HG03520 (cell line): ENCODE measurements around the gene FANCF.
A peak's percentile ranks its signal among the peaks of the same experiment; 100 is the strongest.
"Not testable (repeated sequence)": the region's sequence is repeated elsewhere in the genome, so short reads cannot be mapped to it uniquely, and the experiment has no call there.

ENCODE experiments used
- ATAC-seq: cut with Tn5 transposase; IDR thresholded peaks from one replicate; pipeline ENCODE4 v1.9.1; 2021; ENCODE audit warnings: mild to moderate bottlenecking, moderate library complexity; ENCODE audit not compliant: unreplicated experiment

Gene FANCF, protein sequence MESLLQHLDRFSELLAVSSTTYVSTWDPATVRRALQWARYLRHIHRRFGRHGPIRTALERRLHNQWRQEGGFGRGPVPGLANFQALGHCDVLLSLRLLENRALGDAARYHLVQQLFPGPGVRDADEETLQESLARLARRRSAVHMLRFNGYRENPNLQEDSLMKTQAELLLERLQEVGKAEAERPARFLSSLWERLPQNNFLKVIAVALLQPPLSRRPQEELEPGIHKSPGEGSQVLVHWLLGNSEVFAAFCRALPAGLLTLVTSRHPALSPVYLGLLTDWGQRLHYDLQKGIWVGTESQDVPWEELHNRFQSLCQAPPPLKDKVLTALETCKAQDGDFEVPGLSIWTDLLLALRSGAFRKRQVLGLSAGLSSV

GRCh38 chr11:22625448-22626287, at the start of gene FANCF:
FANCF (minus strand) TSS chr11:22625823; CDS start chr11:22625810, 13 bp downstream.
- peak; percentile 97 for ATAC-seq

- ATAC-seq = no peak
Observed at GRCh38 chr11:22674470-22675439, 49.1 kb upstream of the FANCF start.

DNA sequence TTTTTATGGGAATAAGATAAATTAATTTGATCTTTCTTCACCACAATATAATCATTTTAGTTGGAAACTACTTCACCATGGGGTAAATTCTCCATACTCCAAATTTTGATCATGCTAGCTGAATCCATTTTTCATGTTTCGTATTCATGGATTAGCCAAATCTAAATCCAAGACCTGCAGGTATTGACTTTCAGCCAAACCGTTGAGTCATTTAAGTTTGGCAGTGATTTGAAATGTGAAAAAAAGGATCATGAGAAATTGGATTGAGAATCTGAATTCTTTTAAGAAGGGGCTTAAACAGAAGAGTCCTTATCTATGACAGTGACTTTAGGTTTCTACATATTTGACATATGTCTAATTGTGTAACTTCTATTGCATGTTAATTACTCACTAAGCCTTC, 46.1 kb upstream of the FANCF start:
- no peak for ATAC-seq

GRCh38 chr11:22670830-22671229, 45.2 kb upstream of the FANCF start:
- ATAC-seq = peak; percentile 39

DNA sequence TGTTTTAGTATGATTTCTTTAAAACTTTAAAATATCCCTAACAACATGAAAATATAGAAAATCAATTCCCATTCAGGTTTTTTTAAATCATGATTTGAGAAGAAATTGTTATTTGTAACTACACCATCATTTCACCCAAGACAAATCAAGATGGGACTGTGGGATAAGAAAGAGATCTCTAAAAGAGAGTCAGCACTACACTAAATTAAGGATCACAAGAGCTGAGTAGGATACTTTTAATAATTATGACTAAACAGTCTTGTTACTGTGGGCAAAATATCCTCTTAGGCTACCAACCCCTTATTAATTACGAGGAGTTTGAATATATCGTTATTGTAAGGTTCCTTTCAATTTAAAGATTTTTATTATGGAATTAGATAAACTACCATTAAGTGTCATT, 43.7 kb upstream of the FANCF start:
- no peak for ATAC-seq

GRCh38 chr11:22668005-22668796, 42.6 kb upstream of the FANCF start:
- no peak for ATAC-seq

GRCh38 chr11:22666688-22667439, 41.2 kb upstream of the FANCF start:
- peak; percentile 54 for ATAC-seq

GRCh38 chr11:22666325-22666687, 40.7 kb upstream of the FANCF start, which contains the start of gene GAS2:
GAS2 (plus strand) TSS chr11:22666611; CDS start chr11:22674870, 8,259 bp downstream.
- no peak for ATAC-seq

GRCh38 chr11:22659783-22660182, 34.2 kb upstream of the FANCF start:
- no peak for ATAC-seq

DNA sequence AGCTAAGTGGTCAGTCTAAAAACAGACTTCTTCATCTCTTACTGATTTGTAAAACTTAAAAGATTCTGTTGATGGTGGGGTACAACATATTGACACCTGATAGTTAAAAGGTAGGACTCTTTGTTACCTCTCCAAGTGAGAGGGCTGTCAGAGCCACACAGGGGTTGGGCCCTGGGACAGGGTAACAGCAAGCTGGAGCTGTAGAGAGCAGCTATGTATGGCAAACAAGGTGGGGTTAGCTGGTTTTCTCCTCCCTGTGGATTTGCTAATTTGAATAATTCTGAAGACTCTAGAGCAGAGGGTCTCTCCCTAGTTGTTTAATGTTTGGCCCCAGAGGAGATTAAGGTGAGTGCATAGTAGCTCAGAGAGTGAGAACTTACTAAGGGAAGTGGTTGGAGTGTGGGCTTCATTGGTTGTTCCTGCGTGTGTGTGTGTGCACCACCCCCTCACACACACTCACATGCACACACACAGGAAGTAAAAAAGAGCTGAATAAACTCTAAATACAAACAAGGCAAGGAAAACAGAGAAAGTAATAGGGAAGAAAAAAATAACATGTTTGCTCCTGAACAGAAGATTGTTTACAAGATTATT, 31.6 kb upstream of the FANCF start:
- peak; percentile 73 for ATAC-seq

DNA sequence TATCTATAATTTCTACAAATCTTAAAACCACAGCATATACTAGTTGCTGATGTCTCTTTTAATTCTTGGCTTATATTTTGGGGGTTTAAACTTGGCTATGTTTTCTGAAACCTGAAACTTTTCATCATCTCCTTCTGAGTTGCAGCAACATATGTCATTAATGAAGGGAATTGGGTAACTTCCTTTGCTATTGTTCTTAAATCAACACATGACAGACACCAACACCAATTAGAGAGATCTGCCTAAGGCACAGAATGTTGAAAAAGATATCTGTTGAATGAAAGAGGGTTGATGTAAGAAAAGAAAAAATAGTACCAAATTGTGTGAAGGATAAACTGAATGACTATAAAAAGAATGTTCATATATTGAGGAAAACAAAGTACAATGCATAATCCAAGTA, 30.5 kb upstream of the FANCF start:
- ATAC-seq = no peak

DNA sequence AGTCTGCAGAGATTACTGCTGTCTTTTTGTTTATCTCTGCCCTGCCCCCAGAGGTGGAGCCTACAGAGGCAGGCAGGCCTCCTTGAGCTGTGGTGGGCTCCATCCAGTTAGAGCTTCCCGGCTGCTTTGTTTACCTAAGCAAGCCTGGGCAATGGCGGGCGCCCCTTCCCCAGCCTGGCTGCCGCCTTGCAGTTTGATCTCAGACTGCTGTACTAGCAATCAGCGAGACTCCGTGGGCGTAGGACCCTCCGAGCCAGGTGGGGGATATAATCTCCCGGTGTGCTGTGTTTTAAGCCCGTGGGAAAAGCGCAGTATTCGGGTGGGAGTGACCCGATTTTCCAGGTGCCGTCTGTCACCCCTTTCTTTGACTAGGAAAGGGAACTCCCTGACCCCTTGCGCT, 26.7 kb upstream of the FANCF start:
- ATAC-seq = not testable (repeated sequence)

- ATAC-seq = no peak
Observed at GRCh38 chr11:22641559-22641958, 15.9 kb upstream of the FANCF start.

DNA sequence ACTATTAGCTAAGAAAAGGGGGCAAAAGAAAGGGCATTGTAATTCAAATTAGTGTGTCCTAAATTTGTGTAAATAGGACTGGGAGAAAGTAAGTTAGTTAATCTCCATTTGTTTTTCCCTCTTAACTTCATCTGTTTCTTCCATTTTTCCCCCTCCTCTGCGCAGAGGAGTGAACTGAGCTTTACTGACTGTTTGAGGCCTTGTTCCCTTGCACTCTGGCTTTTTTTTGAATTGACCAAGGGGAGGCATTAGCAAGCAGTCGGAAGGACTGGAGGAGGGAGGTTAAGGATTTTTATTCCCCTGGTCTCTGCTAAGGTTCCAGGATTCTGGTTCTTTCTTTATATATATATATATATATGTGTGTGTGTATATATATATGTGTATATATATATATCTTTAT, 15.2 kb upstream of the FANCF start:
- ATAC-seq = no peak

- ATAC-seq = no peak
Observed at GRCh38 chr11:22635689-22636088, 10.1 kb upstream of the FANCF start.

GRCh38 chr11:22634897-22635629, 9.4 kb upstream of the FANCF start:
- ATAC-seq = no peak

DNA sequence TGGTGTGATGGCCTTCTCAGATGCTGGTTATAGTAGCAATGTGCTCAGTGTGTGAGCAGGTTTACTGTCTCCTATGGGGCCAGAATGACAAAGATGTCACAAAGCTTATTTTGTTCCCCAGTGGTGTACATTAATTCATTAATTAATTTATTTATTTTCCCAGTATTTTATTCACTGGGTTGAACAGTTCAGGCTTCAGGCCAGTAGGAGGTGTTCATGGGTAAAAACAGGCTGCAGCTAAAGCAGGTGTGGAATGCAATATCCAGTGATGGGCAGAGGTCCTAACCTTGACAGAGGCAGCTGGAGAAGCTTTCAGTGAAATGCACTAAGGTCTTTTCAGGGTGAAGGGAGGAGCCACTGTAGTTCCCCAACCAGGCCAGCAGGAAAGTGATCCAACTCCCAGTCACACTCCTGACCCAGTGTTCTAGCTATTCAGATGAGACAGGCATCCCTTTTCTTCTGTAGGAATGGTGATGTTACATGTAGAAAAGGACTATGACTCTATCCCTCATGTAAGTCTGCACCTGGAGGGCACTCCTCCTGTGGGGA, 7.8 kb upstream of the FANCF start:
- no peak for ATAC-seq

GRCh38 chr11:22627421-22627820, 1.8 kb upstream of the FANCF start:
- no peak for ATAC-seq
